ENCODE measurements around the gene PPP1R37. TPM values are rescaled to one million over a fixed set of nuclear protein-coding genes. Genes with fewer than 3 reads are reported as not detected.

Gene PPP1R37
- total RNA-seq, 2 donors from 2014 or later = 19.6 to 22.6 TPM

GRCh38 chr19:45076029-45076850, 16.7 kb upstream of the PPP1R37 start, which contains the start of gene ZNF296:
Gene ZNF296, minus strand, starts transcription at chr19:45076478. Its CDS starts 105 bp downstream, at chr19:45076373.
- ATAC-seq (ENCODE audit: insufficient number of reproducible peaks, low FRiP score, low read depth) (no peak), DNase-seq (ENCODE audit: low spot score) (no peak)
- H3K27me3 ChIP-seq (replicated peaks; ENCODE audit: insufficient read depth) = no peaks in the 10 kb centered on the region
- peak within 1 kb of the TSS; percentile 71 for H3K4me3 ChIP-seq
- peaks cover 16 to 33% of the 10 kb centered on the region in 2 donors for H3K4me1 ChIP-seq (ENCODE audit: control insufficient read depth in 1 of 2, low read depth in 2 of 2)
- H3K9me3 ChIP-seq = no peaks in the 10 kb centered on the region
- H3K36me3 ChIP-seq = no peaks in the 10 kb centered on the region
- no peak for TF ChIP-seq CTCF (IDR thresholded peaks at IDR 0.05)
- H3K27ac ChIP-seq = peak within 1 kb of the TSS; percentile 38 to 55

DNA sequence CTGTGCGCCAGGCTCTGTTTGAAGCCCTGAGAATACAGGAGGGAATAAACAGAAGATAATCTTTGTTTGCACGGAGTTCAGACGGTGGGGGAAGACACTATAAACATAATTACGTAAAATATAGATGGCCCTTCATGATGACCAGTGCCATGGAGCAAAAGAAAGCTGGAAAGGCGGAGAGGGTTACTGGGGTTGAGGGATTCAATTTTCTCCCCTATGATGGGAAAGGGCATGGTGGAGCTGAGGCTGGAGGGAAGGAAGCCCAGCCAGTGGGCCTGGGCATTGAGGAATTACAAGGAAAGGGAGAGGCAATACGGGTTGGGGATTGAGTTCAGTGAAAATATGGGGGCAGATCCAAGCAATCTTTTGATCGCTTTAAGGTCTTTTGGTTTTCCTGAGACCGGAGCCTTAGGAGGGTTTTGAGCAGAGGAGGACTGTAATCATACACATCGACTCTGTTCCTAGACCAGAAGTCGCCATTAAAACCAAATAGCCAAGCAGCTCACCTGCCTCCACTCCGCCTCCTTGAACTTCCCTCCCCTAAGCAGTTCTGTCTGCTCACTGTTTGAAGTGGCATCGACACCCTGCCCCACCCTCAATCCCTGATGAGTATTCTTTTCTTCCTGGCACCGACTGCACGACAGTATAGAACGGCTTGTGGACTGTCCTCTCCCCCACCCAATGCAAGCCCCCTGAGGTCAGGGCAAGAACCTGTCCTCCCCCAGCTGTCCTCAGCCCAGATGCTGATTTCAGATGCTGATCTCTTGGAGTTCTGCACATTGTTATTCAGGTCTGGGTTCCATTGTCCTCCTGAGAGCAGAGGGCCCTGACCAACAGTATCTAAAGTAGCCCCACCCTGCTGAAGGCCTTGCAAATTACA, 15.9 kb upstream of the PPP1R37 start:
- TF ChIP-seq CTCF (IDR thresholded peaks at IDR 0.05) = no peak
- peaks cover 5% of the 10 kb centered on the region for H3K36me3 ChIP-seq
- H3K27ac ChIP-seq = no peak overlapping the region
- H3K4me1 ChIP-seq (ENCODE audit: control insufficient read depth in 1 of 2, low read depth in 2 of 2) = peaks cover 16 to 33% of the 10 kb centered on the region in 2 donors
- DNase-seq (ENCODE audit: low spot score) (no peak), ATAC-seq (ENCODE audit: insufficient number of reproducible peaks, low FRiP score, low read depth) (no peak)
- no peaks in the 10 kb centered on the region for H3K27me3 ChIP-seq (replicated peaks; ENCODE audit: insufficient read depth)
- no peaks in the 10 kb centered on the region for H3K9me3 ChIP-seq
- H3K4me3 ChIP-seq = peak overlapping the region; percentile 71

- Histone ChIP-seq H3K4me1 (ENCODE audit: control insufficient read depth in 1 of 2, low read depth in 2 of 2) (peaks cover 16 to 33% of the 10 kb centered on the region in 2 donors), H3K9me3 (no peaks in the 10 kb centered on the region)
Measured at GRCh38 chr19:45078390-45079062, 14.5 kb upstream of the PPP1R37 start.

GRCh38 chr19:45079063-45079910, 13.7 kb upstream of the PPP1R37 start, which contains the start of gene GEMIN7:
Gene GEMIN7, plus strand, starts transcription at chr19:45079260. Its CDS starts 10,855 bp downstream, at chr19:45090115.
- DNase-seq (ENCODE audit: low spot score) = no peak
- peak within 1 kb of the TSS; percentile 89 for H3K4me3 ChIP-seq
- no peaks in the 10 kb centered on the region for H3K9me3 ChIP-seq
- no peaks in the 10 kb centered on the region for H3K27me3 ChIP-seq (replicated peaks; ENCODE audit: insufficient read depth)
- TF ChIP-seq CTCF (IDR thresholded peaks at IDR 0.05) = peak; percentile 39
- H3K27ac ChIP-seq = no peak within 1 kb of the TSS
- H3K36me3 ChIP-seq = peaks cover 7% of the 10 kb centered on the region
- peak; percentile 21 for ATAC-seq (ENCODE audit: insufficient number of reproducible peaks, low FRiP score, low read depth)
- peaks cover 16 to 33% of the 10 kb centered on the region in 2 donors for H3K4me1 ChIP-seq (ENCODE audit: control insufficient read depth in 1 of 2, low read depth in 2 of 2)

More at GRCh38 chr19:45078390-45079062, 14.5 kb upstream of the PPP1R37 start:
- H3K27me3 ChIP-seq (replicated peaks; ENCODE audit: insufficient read depth) = no peaks in the 10 kb centered on the region
- no peak overlapping the region for H3K27ac ChIP-seq
- TF ChIP-seq CTCF (IDR thresholded peaks at IDR 0.05) = no peak
- DNase-seq (ENCODE audit: low spot score) (no peak), ATAC-seq (ENCODE audit: insufficient number of reproducible peaks, low FRiP score, low read depth) (no peak)
- H3K36me3 ChIP-seq = peaks cover 7% of the 10 kb centered on the region
- H3K4me3 ChIP-seq = peak overlapping the region; percentile 89
